Ishikawa (cell line): ENCODE results near the gene CNPPD1.

Experiments
- CEBPB ChIP-seq: IDR thresholded peaks from 2 replicates; pipeline ENCODE4 v1.6.1; 2012
- CREB1 ChIP-seq: IDR thresholded peaks from 2 replicates; pipeline ENCODE4 v1.6.1; 2012; ENCODE audit warnings: low read depth
- EP300 ChIP-seq: IDR thresholded peaks from 2 replicates; pipeline ENCODE4 v1.6.1; 2012; ENCODE audit warnings: borderline replicate concordance
- FOXM1 ChIP-seq: IDR thresholded peaks from 2 replicates; pipeline ENCODE4 v1.6.1; 2012; ENCODE audit warnings: low read depth, borderline replicate concordance
- MAX ChIP-seq: IDR thresholded peaks from 2 replicates; pipeline ENCODE4 v1.6.1; 2012
- RAD21 ChIP-seq: IDR thresholded peaks from 2 replicates; pipeline ENCODE4 v1.6.1; 2012; ENCODE audit warnings: low read depth
- REST ChIP-seq: IDR thresholded peaks from 2 replicates; pipeline ENCODE4 v1.6.1; 2012; ENCODE audit warnings: low read depth, mild to moderate bottlenecking
- TAF1 ChIP-seq: IDR thresholded peaks from 2 replicates; pipeline ENCODE4 v1.6.1; 2012; ENCODE audit warnings: low read depth, mild to moderate bottlenecking
- TCF12 ChIP-seq: IDR thresholded peaks from 2 replicates; pipeline ENCODE4 v1.6.1; 2012; ENCODE audit warnings: low read depth
- TEAD4 ChIP-seq: IDR thresholded peaks from 2 replicates; pipeline ENCODE4 v1.6.1; 2012
- YY1 ChIP-seq: IDR thresholded peaks from 2 replicates; pipeline ENCODE4 v1.6.1; 2012; ENCODE audit warnings: low read depth
- TF ChIP-seq, protein P1 (sequence below): IDR thresholded peaks from 2 replicates; pipeline ENCODE4 v1.6.1; 2012

DNA sequence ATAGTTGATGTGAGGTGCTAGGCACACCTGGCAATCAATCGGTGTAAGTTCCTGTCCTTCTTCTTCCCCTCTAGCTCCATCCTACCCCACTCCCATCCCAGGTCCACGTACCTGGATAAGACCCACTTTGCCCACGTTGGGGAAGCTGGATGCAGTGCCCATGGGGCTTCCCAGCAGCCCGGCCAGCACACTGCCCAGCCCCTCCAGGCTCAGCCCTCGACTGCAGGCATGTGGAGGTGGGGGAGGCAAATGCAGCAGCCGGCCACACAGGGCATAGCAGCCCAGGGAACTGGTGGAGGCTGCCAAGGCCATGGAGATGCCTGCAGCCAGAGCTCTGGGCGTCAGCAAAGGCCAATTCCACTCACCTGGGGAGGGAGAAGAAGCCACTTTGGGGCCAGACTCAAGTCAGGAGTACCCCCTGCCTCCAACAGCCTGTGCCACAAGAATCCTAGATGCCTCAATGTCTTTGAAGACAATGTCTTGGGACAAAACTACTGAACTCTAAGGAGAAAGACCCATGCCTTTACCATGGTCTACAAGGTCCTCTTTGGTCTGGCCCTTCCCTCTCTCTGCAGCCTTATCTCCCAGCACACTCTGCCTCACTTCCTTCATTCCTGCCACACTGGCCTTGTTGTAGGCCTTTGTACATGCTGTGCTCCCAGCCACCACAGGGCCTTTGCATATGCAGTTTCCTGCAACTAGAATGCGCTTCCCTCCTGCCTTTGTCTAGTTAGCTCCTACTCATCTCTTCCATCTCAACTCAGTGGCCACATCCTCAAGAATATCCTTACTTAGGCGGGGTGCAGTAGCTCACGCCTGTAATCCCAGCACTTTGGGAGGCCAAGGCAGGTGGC, 11.4 kb downstream of the CNPPD1 start:
- TF ChIP-seq RAD21 (no peak), CREB1 (no peak), MAX (no peak), REST (no peak), EP300 (no peak), TAF1 (no peak), CEBPB (no peak), TCF12 (no peak), TEAD4 (no peak), YY1 (no peak), FOXM1 (no peak)
- TF ChIP-seq, protein P1, sequence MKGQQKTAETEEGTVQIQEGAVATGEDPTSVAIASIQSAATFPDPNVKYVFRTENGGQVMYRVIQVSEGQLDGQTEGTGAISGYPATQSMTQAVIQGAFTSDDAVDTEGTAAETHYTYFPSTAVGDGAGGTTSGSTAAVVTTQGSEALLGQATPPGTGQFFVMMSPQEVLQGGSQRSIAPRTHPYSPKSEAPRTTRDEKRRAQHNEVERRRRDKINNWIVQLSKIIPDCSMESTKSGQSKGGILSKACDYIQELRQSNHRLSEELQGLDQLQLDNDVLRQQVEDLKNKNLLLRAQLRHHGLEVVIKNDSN: no peak
